ENCODE results near the gene TSPAN18.

- TF ChIP-seq CTCF (IDR thresholded peaks at IDR 0.05; ENCODE audit: low read depth, low read length) (no peak), EZH2phosphoT487 (IDR thresholded peaks at IDR 0.05; ENCODE audit: low read depth) (no peak)
Measured at GRCh38 chr11:44833221-44833876, 106.6 kb downstream of the TSPAN18 start.

All from OCI-LY3 (cell line).